BJ (cell line): ENCODE results near the gene LTA. TPM values are rescaled to one million over a fixed set of nuclear protein-coding genes. Genes with fewer than 3 reads are reported as not detected.

Experiments used
- CTCF ChIA-PET: fragments of 350-600 bp; formaldehyde crosslinking; extraction: SDS; loops from one replicate; lab custom pipeline; 2021; ENCODE audit warnings: antibody characterized with exemption, inconsistent platforms; lab: Yijun Ruan, JAX
- POLR2A ChIA-PET: fragments of 300-600 bp; sonication (Branson Sonifier 250); formaldehyde crosslinking; extraction: SDS; loops from one replicate; lab custom pipeline; 2021; ENCODE audit warnings: antibody characterized with exemption; lab: Charles Lee
- DNase-seq: peaks from one replicate; pipeline ENCODE4 v3.0.0-alpha.2; 2011; ENCODE audit warnings: low read depth
- H3K27me3 ChIP-seq: 2 replicates; pipeline ENCODE4 v1.6.0; 2011; ENCODE audit warnings: low read length; ENCODE audit not compliant: control insufficient read depth, insufficient read depth
- H3K36me3 ChIP-seq: 2 replicates; pipeline ENCODE4 v1.5.1; 2011; ENCODE audit warnings: low read length; ENCODE audit not compliant: control insufficient read depth, insufficient read depth
- H3K4me3 ChIP-seq: 2 replicates; pipeline ENCODE4 v1.5.1; 2011; ENCODE audit warnings: low read depth, mild to moderate bottlenecking, control low read depth, low read length
- CTCF ChIP-seq: IDR thresholded peaks from 2 replicates; pipeline ENCODE4 v1.5.1; 2011; ENCODE audit warnings: low read depth, mild to moderate bottlenecking, control low read depth, inconsistent platforms, low read length, moderate library complexity; ENCODE audit not compliant: insufficient read depth
- polyA plus RNA-seq: library from polyadenylated mRNA; depleted of rRNA; stranded (reverse); fragments of >200 nt; gene quantifications from 2 replicates; pipeline ENCODE4 v1.2.3, GENCODE V29; 2011

Gene LTA
- polyA plus RNA-seq, 1 experiment, result not detected

- ChIA-PET CTCF (interaction anchor here (1.0 to 11.7 kb wide), 10 partner anchors 13 to 103 kb away, joined by 4 to 433 read pairs (median 32); partner anchors contain the start of genes ATP6V1G2, DDX39B, LST1 and LTB), POLR2A (no interaction called here)
- TF ChIP-seq CTCF, result peak; percentile 37
- no peak overlapping the region for H3K4me3 ChIP-seq
- no peaks in the 10 kb centered on the region for H3K27me3 ChIP-seq
- no peak for DNase-seq
- H3K36me3 ChIP-seq, result no peaks in the 10 kb centered on the region
Measured at GRCh38 chr6:31597006-31597405, 24.9 kb downstream of the LTA start.

GRCh38 chr6:31607317-31607716, 35.2 kb downstream of the LTA start:
- POLR2A ChIA-PET, result no interaction called here
- CTCF ChIA-PET, result interaction anchor here (1.1 to 1.8 kb wide), 4 partner anchors 9 to 60 kb away, joined by 3 to 8 read pairs (median 5); partner anchors contain the start of genes ATP6V1G2 and NFKBIL1
- TF ChIP-seq CTCF, result no peak

GRCh38 chr6:31609519-31610406, 37.7 kb downstream of the LTA start:
- ChIA-PET POLR2A (no interaction called here), CTCF (interaction anchor here (0.7 to 3.0 kb wide), 6 partner anchors 12 to 61 kb away, joined by 3 to 34 read pairs (median 4); no protein-coding TSS in a partner anchor)
- no peaks in the 10 kb centered on the region for H3K36me3 ChIP-seq
- no peak for DNase-seq
- no peak for TF ChIP-seq CTCF
- H3K4me3 ChIP-seq, result no peak overlapping the region
- H3K27me3 ChIP-seq, result no peaks in the 10 kb centered on the region

More at GRCh38 chr6:31607317-31607716, 35.2 kb downstream of the LTA start:
- Histone ChIP-seq H3K4me3 (no peak overlapping the region), H3K27me3 (no peaks in the 10 kb centered on the region), H3K36me3 (no peaks in the 10 kb centered on the region)
- DNase-seq, result no peak

GRCh38 chr6:31610968-31611367, 38.9 kb downstream of the LTA start:
- ChIA-PET CTCF (interaction anchor here (0.6 to 3.0 kb wide), 4 partner anchors 9 to 60 kb away, joined by 3 to 34 read pairs (median 4); no protein-coding TSS in a partner anchor), POLR2A (no interaction called here)
- H3K27me3 ChIP-seq, result no peaks in the 10 kb centered on the region
- no peak overlapping the region for H3K4me3 ChIP-seq
- no peak for TF ChIP-seq CTCF
- DNase-seq, result no peak
- no peaks in the 10 kb centered on the region for H3K36me3 ChIP-seq

GRCh38 chr6:31614075-31614619, 42.1 kb downstream of the LTA start:
- no peak for DNase-seq
- Histone ChIP-seq H3K27me3 (no peaks in the 10 kb centered on the region), H3K36me3 (no peaks in the 10 kb centered on the region), H3K4me3 (no peak overlapping the region)
- TF ChIP-seq CTCF, result no peak
- CTCF ChIA-PET, result interaction anchor here (1.8 kb wide), 1 partner anchor 16 kb away, joined by 7 read pairs; no protein-coding TSS in a partner anchor
- POLR2A ChIA-PET, result no interaction called here
